ENCODE results near the gene KRTAP4-8.
"Not testable (repeated sequence)": the region's sequence is repeated elsewhere in the genome, so short reads cannot be mapped to it uniquely, and the experiment has no call there.

KRTAP4-8 gene

GRCh38 chr17:41107941-41108450 lies 10.1 kb upstream of the KRTAP4-8 start:
- DNase-seq: no peak

- DNase-seq: not testable (repeated sequence)
These were observed 7.4 kb upstream of the KRTAP4-8 start, which contains the start of gene KRTAP4-9 for GRCh38 chr17:41105347-41105746. Gene KRTAP4-9 (plus strand): TSS chr17:41105389. CDS start chr17:41105389, 0 bp downstream.

GRCh38 chr17:41104386-41105038 lies 6.6 kb upstream of the KRTAP4-8 start:
- not testable (repeated sequence) for DNase-seq

GRCh38 chr17:41103896-41104295 lies 6.0 kb upstream of the KRTAP4-8 start:
- no peak for DNase-seq

GRCh38 chr17:41101586-41102259 lies 3.8 kb upstream of the KRTAP4-8 start, which contains the start of gene KRTAP4-16:
Gene KRTAP4-16 (minus strand): TSS chr17:41102209. CDS start chr17:41102209, 0 bp downstream.
- DNase-seq: no peak

- DNase-seq: not testable (repeated sequence)
These were observed 1.9 kb upstream of the KRTAP4-8 start for GRCh38 chr17:41099682-41100480.

- no peak for DNase-seq
These were observed 539 bp upstream of the KRTAP4-8 start for GRCh38 chr17:41098481-41098880.

GRCh38 chr17:41096055-41096454 lies 1.9 kb downstream of the KRTAP4-8 start:
- DNase-seq: no peak

- not testable (repeated sequence) for DNase-seq
These were observed 9.1 kb downstream of the KRTAP4-8 start for GRCh38 chr17:41088760-41089352.

GRCh38 chr17:41084100-41084856 lies 13.7 kb downstream of the KRTAP4-8 start, which contains the start of gene KRTAP4-7:
Gene KRTAP4-7 (plus strand): TSS chr17:41084150. CDS start chr17:41084207, 57 bp downstream.
- not testable (repeated sequence) for DNase-seq

GRCh38 chr17:41083427-41083826 lies 14.5 kb downstream of the KRTAP4-8 start:
- not testable (repeated sequence) for DNase-seq

- no peak for DNase-seq
These were observed 15.3 kb downstream of the KRTAP4-8 start for GRCh38 chr17:41082626-41083025.

- DNase-seq: no peak
These were observed 21.2 kb downstream of the KRTAP4-8 start for GRCh38 chr17:41076788-41077187.

GRCh38 chr17:41073676-41074075 lies 24.3 kb downstream of the KRTAP4-8 start:
- DNase-seq: no peak

- peak in 1 of 2 experiments; percentile 6 for DNase-seq
These were observed 26.2 kb downstream of the KRTAP4-8 start for GRCh38 chr17:41071606-41072360.

- no peak for DNase-seq
These were observed 28.9 kb downstream of the KRTAP4-8 start for GRCh38 chr17:41069031-41069430.

- DNase-seq: no peak
These were observed 30.7 kb downstream of the KRTAP4-8 start for GRCh38 chr17:41067281-41067680.

- no peak for DNase-seq
These were observed 31.9 kb downstream of the KRTAP4-8 start, which contains the start of gene KRTAP2-4 for GRCh38 chr17:41065829-41066624. Gene KRTAP2-4 (minus strand): TSS chr17:41065879. CDS start chr17:41065845, 34 bp downstream.

- not testable (repeated sequence) for DNase-seq
These were observed 32.8 kb downstream of the KRTAP4-8 start for GRCh38 chr17:41065016-41065689.

All from NCI-H524 (cell line).